Measurements from ENCODE around the gene ELAVL3. TPM values are rescaled to one million over a fixed set of nuclear protein-coding genes. Genes with fewer than 3 reads are reported as not detected.
"Not testable (repeated sequence)": the region's sequence is repeated elsewhere in the genome, so short reads cannot be mapped to it uniquely, and the experiment has no call there.

ELAVL3 gene
- total RNA-seq, 2 donors from 2014 or later: 0.57 to 1.5 TPM

GRCh38 chr19:11435833-11436313, 45.0 kb downstream of the ELAVL3 start:
- TF ChIP-seq, protein P1, sequence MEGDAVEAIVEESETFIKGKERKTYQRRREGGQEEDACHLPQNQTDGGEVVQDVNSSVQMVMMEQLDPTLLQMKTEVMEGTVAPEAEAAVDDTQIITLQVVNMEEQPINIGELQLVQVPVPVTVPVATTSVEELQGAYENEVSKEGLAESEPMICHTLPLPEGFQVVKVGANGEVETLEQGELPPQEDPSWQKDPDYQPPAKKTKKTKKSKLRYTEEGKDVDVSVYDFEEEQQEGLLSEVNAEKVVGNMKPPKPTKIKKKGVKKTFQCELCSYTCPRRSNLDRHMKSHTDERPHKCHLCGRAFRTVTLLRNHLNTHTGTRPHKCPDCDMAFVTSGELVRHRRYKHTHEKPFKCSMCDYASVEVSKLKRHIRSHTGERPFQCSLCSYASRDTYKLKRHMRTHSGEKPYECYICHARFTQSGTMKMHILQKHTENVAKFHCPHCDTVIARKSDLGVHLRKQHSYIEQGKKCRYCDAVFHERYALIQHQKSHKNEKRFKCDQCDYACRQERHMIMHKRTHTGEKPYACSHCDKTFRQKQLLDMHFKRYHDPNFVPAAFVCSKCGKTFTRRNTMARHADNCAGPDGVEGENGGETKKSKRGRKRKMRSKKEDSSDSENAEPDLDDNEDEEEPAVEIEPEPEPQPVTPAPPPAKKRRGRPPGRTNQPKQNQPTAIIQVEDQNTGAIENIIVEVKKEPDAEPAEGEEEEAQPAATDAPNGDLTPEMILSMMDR (IDR thresholded peaks at IDR 0.05): no peak
- no peak for TF ChIP-seq POLR2AphosphoS5 (IDR thresholded peaks at IDR 0.05)
- TF ChIP-seq POLR2A (IDR thresholded peaks at IDR 0.05): no peak
- H3K36me3 ChIP-seq: peaks cover 4 to 6% of the 10 kb centered on the region in 2 donors
- H3K27ac ChIP-seq: peak overlapping the region; percentile 74 to 81
- DNase-seq (ENCODE audit: low spot score): no peak
- WGBS: 5% methylated on average over 21 of the region's 21 CpGs
- peaks cover 12% of the 10 kb centered on the region for H3K4me1 ChIP-seq (replicated peaks)
- intact Hi-C loops (cut with DNase I): loop anchor here (2.0 kb wide), 1 partner anchor 55 kb away; no protein-coding TSS in a partner anchor
- H3K4me3 ChIP-seq: peak overlapping the region; percentile 65 to 71
- no peaks in the 10 kb centered on the region for H3K9me3 ChIP-seq
- no peaks in the 10 kb centered on the region for H3K27me3 ChIP-seq (replicated peaks; ENCODE audit: insufficient read depth)

DNA sequence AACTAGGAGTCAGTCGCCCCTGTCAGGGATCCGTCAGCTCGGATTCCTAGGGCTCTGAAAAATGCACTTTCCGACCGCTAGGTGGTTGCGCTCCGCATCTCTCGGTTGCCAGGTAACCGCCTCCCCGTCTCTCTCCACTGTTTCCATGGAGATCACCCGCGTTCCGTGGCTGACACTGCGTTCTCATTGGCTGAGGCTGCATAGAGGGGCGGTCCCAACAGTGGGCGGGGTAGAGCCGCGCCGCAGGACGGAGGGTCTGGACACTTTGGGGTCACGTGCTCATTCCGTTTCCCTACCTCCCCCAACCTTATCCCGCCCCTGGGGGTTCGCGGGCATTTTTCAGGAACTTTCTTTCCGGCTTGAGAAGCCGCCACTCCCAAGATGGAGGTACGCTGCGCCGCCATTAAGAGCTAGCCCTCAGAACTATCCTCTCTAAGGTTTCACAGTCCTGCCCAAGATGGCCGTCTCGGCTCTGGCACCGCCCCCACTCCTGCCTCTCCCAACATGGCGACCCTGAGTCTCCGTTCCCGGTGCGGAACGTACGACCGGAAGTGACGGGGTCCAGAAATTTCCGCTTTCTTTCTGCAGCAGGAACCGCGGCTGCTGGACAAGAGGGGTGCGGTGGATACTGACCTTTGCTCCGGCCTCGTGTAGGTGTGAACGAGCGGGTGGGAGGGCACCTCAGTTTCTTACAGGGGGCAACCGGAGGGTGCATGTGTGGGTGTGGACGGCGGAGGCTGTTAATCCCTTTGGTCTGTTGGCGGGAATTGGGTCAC, 45.6 kb downstream of the ELAVL3 start, which contains the start of the genes ODAD3 and PRKCSH:
Gene ODAD3, minus strand, starts transcription at position 65 of the 776 bp plus-strand sequence. CDS start 105 bp downstream, outside the sequence.
Gene PRKCSH, plus strand, starts transcription at position 579 of the 776 bp plus-strand sequence. CDS start 483 bp downstream, outside the sequence.
- Histone ChIP-seq H3K27me3 (replicated peaks; ENCODE audit: insufficient read depth) (no peaks in the 10 kb centered on the region), H3K4me3 (peak within 1 kb of the TSS; percentile 65 to 71), H3K4me1 (replicated peaks) (peaks cover 12% of the 10 kb centered on the region), H3K9me3 (no peaks in the 10 kb centered on the region), H3K36me3 (peaks cover 3 to 4% of the 10 kb centered on the region in 2 donors), H3K27ac (peak within 1 kb of the TSS; percentile 74 to 81)
- under 1% methylated on average over 53 of the region's 53 CpGs for WGBS
- DNase-seq (ENCODE audit: low spot score): peak; percentile 99
- TF ChIP-seq, protein P1 (IDR thresholded peaks at IDR 0.05): peak; percentile 82 to 99 (median 96)
- TF ChIP-seq POLR2A (IDR thresholded peaks at IDR 0.05) (peak; percentile 53), POLR2AphosphoS5 (IDR thresholded peaks at IDR 0.05) (peak; percentile 100)
- intact Hi-C loops (cut with DNase I): loop anchor here (2.0 kb wide), 1 partner anchor 54 kb away; no protein-coding TSS in a partner anchor

DNA sequence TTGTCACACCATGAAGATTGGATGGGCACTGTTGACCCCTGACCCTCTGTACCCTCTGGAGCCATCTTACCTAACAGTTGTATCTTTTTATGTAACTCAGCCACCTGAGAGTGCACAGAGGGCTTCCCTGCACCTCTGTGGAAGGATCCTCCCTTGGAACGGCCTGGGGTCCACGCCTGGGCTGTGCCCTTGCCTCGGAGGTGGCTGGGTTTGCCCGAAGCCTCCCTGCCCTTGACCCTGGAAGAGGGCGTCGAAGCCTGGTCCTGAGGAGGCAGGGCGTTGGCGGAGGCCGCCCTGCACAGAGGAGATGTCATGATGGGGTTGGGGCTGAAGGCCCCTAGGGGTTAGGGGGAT, 46.2 kb downstream of the ELAVL3 start:
- H3K4me3 ChIP-seq: peak overlapping the region; percentile 24 to 65
- intact Hi-C loops (cut with DNase I): loop anchor here (2.0 kb wide), 1 partner anchor 54 kb away; no protein-coding TSS in a partner anchor
- TF ChIP-seq POLR2A (IDR thresholded peaks at IDR 0.05) (no peak), POLR2AphosphoS5 (IDR thresholded peaks at IDR 0.05) (no peak)
- TF ChIP-seq, protein P1 (IDR thresholded peaks at IDR 0.05): no peak

DNA sequence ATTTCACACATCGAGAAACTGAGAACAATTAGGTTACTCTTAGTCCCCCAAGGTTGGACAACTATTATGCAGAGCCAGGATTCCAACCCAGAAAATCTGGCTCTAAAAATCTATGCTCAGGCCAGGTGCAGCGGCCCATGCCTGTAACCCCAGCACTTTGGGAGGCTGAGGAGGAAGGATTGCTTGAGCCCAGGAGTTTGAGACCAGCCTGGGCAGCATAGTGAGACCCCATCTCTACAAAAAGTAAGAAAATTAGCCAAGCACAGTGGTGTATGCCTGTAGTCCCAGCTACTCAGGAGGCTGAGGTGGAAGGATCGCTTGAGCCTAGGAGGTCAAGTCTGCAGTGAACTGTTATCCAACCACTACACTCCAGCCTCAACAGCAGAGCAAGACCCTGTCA, 47.3 kb downstream of the ELAVL3 start:
- H3K27me3 ChIP-seq (replicated peaks; ENCODE audit: insufficient read depth); H3K9me3 ChIP-seq; H3K4me3 ChIP-seq; H3K27ac ChIP-seq; H3K36me3 ChIP-seq; intact Hi-C loops (cut with DNase I); DNase-seq (ENCODE audit: low spot score): not testable (repeated sequence)
- 98% methylated on average over 3 of the region's 3 CpGs for WGBS
- peaks cover 12% of the 10 kb centered on the region for H3K4me1 ChIP-seq (replicated peaks)

More for the DNA sequence above, 46.2 kb downstream of the ELAVL3 start:
- DNase-seq (ENCODE audit: low spot score): no peak
- H3K27ac ChIP-seq: peak overlapping the region; percentile 74 to 81
- H3K36me3 ChIP-seq: peaks cover 3 to 4% of the 10 kb centered on the region in 2 donors
- H3K9me3 ChIP-seq: no peaks in the 10 kb centered on the region
- no peaks in the 10 kb centered on the region for H3K27me3 ChIP-seq (replicated peaks; ENCODE audit: insufficient read depth)
- peaks cover 12% of the 10 kb centered on the region for H3K4me1 ChIP-seq (replicated peaks)
- 3% methylated on average over 9 of the region's 9 CpGs for WGBS

- Histone ChIP-seq H3K27ac (no peak overlapping the region), H3K27me3 (replicated peaks; ENCODE audit: insufficient read depth) (no peaks in the 10 kb centered on the region), H3K9me3 (no peaks in the 10 kb centered on the region), H3K4me1 (replicated peaks) (no peaks in the 10 kb centered on the region), H3K4me3 (no peak overlapping the region), H3K36me3 (no peaks in the 10 kb centered on the region)
- DNase-seq (ENCODE audit: low spot score): no peak
- 92% methylated on average over 19 of the region's 19 CpGs for WGBS
- intact Hi-C loops (cut with DNase I): no loop called here
- TF ChIP-seq, protein P1 (IDR thresholded peaks at IDR 0.05): no peak
- TF ChIP-seq POLR2A (IDR thresholded peaks at IDR 0.05): no peak
- no peak for TF ChIP-seq POLR2AphosphoS5 (IDR thresholded peaks at IDR 0.05)
These were observed 54.2 kb downstream of the ELAVL3 start for GRCh38 chr19:11426656-11427055.
